Esophagus squamous epithelium (tissue), 4 donors: ENCODE measurements around the gene VARS2.

Source experiments
- POLR2A ChIP-seq, 4 donors: fragments of 450-650 bp; IDR thresholded peaks; one replicate each; pipeline ENCODE4 v1.6.1; 2017; ENCODE audit warnings: antibody characterized with exemption in 4 of 4, mild to moderate bottlenecking in 4 of 4, moderate library complexity in 3 of 4
- TF ChIP-seq, protein P1 (sequence below), 6 experiments: fragments of 450-650 bp in 4 of 6; fragments of 200-600 bp in 2 of 6; sonication (generic) in 2 of 6; IDR thresholded peaks; one replicate each; pipeline ENCODE4 v1.5.1; 2016 to 2019; ENCODE audit warnings: antibody characterized with exemption in 6 of 6, mild to moderate bottlenecking in 4 of 6, moderate library complexity in 4 of 6

DNA sequence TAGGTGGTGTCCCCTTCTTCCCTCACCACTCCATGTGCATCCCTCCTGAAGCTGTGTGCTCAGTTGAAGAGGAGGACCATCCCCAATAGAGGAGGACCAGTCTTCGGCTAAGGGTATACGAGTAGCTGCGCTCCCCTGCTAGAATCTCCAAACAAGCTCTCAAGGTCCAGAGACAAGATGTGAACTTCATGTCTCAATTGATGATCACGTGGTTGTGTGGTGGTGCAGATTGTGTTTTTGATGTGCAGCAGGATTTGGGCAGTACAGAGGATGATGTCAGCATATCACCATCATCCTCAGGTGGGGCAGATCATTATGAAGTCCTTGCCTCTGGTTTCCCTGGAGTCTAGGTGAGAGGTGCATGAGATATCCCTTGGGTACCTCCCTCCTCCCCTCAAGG is 49.7 kb upstream of the VARS2 start:
- no peak for TF ChIP-seq POLR2A (IDR thresholded peaks at IDR 0.05)
- TF ChIP-seq, protein P1, sequence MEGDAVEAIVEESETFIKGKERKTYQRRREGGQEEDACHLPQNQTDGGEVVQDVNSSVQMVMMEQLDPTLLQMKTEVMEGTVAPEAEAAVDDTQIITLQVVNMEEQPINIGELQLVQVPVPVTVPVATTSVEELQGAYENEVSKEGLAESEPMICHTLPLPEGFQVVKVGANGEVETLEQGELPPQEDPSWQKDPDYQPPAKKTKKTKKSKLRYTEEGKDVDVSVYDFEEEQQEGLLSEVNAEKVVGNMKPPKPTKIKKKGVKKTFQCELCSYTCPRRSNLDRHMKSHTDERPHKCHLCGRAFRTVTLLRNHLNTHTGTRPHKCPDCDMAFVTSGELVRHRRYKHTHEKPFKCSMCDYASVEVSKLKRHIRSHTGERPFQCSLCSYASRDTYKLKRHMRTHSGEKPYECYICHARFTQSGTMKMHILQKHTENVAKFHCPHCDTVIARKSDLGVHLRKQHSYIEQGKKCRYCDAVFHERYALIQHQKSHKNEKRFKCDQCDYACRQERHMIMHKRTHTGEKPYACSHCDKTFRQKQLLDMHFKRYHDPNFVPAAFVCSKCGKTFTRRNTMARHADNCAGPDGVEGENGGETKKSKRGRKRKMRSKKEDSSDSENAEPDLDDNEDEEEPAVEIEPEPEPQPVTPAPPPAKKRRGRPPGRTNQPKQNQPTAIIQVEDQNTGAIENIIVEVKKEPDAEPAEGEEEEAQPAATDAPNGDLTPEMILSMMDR (IDR thresholded peaks at IDR 0.05), result no peak
